T47D (cell line): Measurements from ENCODE around the gene LIMS2.
A peak's percentile ranks its signal among the peaks of the same experiment; 100 is the strongest.

Source experiments
- DNase-seq, 2 experiments: peaks; one replicate each; pipeline versions ENCODE4 v3.0.0 to v3.0.0-alpha.2; 2011 to 2012; ENCODE audit warnings: low read depth in 1 of 2, low spot score in 1 of 2
- JUND ChIP-seq: IDR thresholded peaks from 2 replicates; pipeline ENCODE4 v1.6.1; 2012; ENCODE audit warnings: low read depth
- in situ Hi-C: cut with HindIII; loops from 2 replicates; pipeline ENCODE4 v1.10.0; 2016; ENCODE audit warnings: low sequenced_read_pairs, low pct_unique_long_range_greater_than_20kb

Gene LIMS2

GRCh38 chr2:127706215-127706990 lies 31.1 kb upstream of the LIMS2 start:
- in situ Hi-C loops, result no loop called here
- no peak for TF ChIP-seq JUND
- no peak for DNase-seq

- in situ Hi-C loops, result no loop called here
- no peak for TF ChIP-seq JUND
- DNase-seq, result no peak
Measured at GRCh38 chr2:127705391-127706065, 30.2 kb upstream of the LIMS2 start.

GRCh38 chr2:127704641-127705390 lies 29.5 kb upstream of the LIMS2 start:
- no peak for TF ChIP-seq JUND
- in situ Hi-C loops, result no loop called here
- peak in 1 of 2 experiments; percentile 41 for DNase-seq

GRCh38 chr2:127703282-127703681 lies 28.0 kb upstream of the LIMS2 start:
- no peak for DNase-seq
- in situ Hi-C loops, result no loop called here
- no peak for TF ChIP-seq JUND

- DNase-seq, result no peak
- in situ Hi-C loops, result no loop called here
- TF ChIP-seq JUND, result no peak
Measured at GRCh38 chr2:127702395-127703009, 27.2 kb upstream of the LIMS2 start.

GRCh38 chr2:127701651-127702394 lies 26.5 kb upstream of the LIMS2 start:
- peak; percentile 52 to 75 for DNase-seq
- TF ChIP-seq JUND, result no peak
- in situ Hi-C loops, result no loop called here

GRCh38 chr2:127701193-127701650 lies 25.9 kb upstream of the LIMS2 start, which contains the start of gene SFT2D3:
TSS of gene SFT2D3 (plus strand) at chr2:127701497. CDS start at chr2:127701529, 32 bp downstream.
- peak; percentile 88 to 93 for DNase-seq
- in situ Hi-C loops, result no loop called here
- TF ChIP-seq JUND, result no peak

GRCh38 chr2:127700527-127701192 lies 25.3 kb upstream of the LIMS2 start:
- in situ Hi-C loops, result no loop called here
- DNase-seq, result peak in 1 of 2 experiments; percentile 14
- TF ChIP-seq JUND, result no peak

GRCh38 chr2:127698553-127699355 lies 23.4 kb upstream of the LIMS2 start:
- no peak for TF ChIP-seq JUND
- in situ Hi-C loops, result no loop called here
- DNase-seq, result no peak

- no peak for TF ChIP-seq JUND
- in situ Hi-C loops, result no loop called here
Measured at GRCh38 chr2:127697482-127698180, 22.3 kb upstream of the LIMS2 start.

More at GRCh38 chr2:127697482-127698180, 22.3 kb upstream of the LIMS2 start:
- no peak for DNase-seq
